Left cardiac atrium (tissue), 4 donors: Measurements from ENCODE around the gene CTF1. TPM values are rescaled to one million over a fixed set of nuclear protein-coding genes. Genes with fewer than 3 reads are reported as not detected.

Experiments used
- ATAC-seq, 2 donors: fragments of 200-7000 bp; cut with Tn5 transposase; one replicate each; pipeline ENCODE4 v1.9.1; 2020; ENCODE audit warnings: mild to moderate bottlenecking in 2 of 2, moderate library complexity in 2 of 2
- DNase-seq: peaks from one replicate; pipeline ENCODE4 v3.0.0-alpha.2; 2020
- intact Hi-C, 2 donors: fragments of 100-400 bp; cut with DNase I; formaldehyde crosslinking; loops; one replicate each; pipeline versions ENCODE4 v1.14.1 to v1.15.1; 2022 to 2023
- total RNA-seq, 2 donors: library from RNA; stranded (reverse); fragmentation: NEBNext Ultra II Directional; extraction: Animal tissue kit (Norgen Biotek cat#: 25700); gene quantifications; one replicate each; pipeline ENCODE4 v1.2.1, GENCODE V29; 2021
- donor health status: DM: no; HTN: yes; CAD: no.
- donor health status: DM: no; HTN: yes; CAD: no; lungs with severe emphysema.
- donor health status: DM: yes; HTN: yes; CAD: no.
- donor health status: Dilated cardiomyopathy.

The CTF1 gene
- total RNA-seq, 2 donors from 2014 or later, result 6.8 to 7.3 TPM

DNA sequence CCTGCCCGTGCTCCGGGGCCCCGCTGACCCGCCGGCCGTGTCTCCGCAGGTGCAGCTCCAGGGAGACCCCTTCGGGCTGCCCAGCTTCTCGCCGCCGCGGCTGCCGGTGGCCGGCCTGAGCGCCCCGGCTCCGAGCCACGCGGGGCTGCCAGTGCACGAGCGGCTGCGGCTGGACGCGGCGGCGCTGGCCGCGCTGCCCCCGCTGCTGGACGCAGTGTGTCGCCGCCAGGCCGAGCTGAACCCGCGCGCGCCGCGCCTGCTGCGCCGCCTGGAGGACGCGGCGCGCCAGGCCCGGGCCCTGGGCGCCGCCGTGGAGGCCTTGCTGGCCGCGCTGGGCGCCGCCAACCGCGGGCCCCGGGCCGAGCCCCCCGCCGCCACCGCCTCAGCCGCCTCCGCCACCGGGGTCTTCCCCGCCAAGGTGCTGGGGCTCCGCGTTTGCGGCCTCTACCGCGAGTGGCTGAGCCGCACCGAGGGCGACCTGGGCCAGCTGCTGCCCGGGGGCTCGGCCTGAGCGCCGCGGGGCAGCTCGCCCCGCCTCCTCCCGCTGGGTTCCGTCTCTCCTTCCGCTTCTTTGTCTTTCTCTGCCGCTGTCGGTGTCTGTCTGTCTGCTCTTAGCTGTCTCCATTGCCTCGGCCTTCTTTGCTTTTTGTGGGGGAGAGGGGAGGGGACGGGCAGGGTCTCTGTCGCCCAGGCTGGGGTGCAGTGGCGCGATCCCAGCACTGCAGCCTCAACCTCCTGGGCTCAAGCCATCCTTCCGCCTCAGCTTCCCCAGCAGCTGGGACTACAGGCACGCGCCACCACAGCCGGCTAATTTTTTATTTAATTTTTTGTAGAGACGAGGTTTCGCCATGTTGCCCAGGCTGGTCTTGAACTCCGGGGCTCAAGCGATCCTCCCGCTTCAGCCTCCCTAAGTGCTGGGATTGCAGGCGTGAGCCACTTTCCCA is 5.9 kb downstream of the CTF1 start:
- intact Hi-C loops, result loop anchor here in 1 of 2 donors (2.0 kb wide), 1 partner anchor 58 kb away; no protein-coding TSS in a partner anchor

DNA sequence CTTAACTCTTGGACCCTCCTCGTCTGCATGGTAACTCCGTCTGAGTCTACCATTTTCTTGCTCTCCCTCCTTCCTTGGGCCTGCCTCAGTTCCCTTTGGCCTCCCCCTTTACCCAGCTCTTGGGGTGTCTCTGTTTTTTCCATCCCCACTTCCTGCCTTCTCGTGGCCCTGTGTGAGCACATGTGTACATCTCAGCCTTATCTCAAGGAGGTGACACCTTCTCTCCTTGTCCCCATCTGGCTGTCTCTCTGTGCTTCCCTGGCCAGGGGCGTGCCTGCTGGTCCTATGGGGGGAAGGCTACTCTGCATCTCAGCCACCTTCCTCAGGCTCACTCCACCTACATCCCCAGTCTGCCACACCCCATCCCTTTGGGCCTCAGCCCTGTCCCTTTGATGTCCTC is 6.6 kb downstream of the CTF1 start:
- intact Hi-C loops, result loop anchor here in 1 of 2 donors (2.0 kb wide), 1 partner anchor 58 kb away; no protein-coding TSS in a partner anchor
- DNase-seq (no peak), ATAC-seq (no peak)

More for the DNA sequence above, 5.9 kb downstream of the CTF1 start:
- ATAC-seq (peak; percentile 88 to 95), DNase-seq (peak; percentile 79)

DNA sequence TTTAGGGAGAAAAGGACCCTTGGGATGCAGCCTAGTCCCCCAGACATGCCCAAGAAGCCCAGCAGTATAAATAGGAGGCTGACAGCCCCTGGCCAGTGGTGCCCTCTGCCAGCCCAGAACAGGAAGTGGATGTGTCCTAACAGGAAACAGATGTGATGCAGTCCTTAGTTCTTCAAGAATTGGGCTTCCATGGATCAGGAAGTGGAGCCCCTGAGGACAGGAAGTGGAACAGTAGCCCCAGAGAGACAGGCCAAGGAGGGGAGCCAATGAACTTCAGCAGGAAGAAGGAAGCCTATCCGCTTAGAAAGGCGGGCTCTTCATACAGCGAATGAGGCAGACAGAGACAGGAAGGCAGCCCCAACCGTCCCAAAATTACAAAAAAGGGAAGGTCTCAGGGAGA is 7.2 kb downstream of the CTF1 start:
- peak; percentile 44 to 50 for ATAC-seq
- intact Hi-C loops, result loop anchor here in 1 of 2 donors (2.0 kb wide), 1 partner anchor 59 kb away; no protein-coding TSS in a partner anchor
- DNase-seq, result no peak

DNA sequence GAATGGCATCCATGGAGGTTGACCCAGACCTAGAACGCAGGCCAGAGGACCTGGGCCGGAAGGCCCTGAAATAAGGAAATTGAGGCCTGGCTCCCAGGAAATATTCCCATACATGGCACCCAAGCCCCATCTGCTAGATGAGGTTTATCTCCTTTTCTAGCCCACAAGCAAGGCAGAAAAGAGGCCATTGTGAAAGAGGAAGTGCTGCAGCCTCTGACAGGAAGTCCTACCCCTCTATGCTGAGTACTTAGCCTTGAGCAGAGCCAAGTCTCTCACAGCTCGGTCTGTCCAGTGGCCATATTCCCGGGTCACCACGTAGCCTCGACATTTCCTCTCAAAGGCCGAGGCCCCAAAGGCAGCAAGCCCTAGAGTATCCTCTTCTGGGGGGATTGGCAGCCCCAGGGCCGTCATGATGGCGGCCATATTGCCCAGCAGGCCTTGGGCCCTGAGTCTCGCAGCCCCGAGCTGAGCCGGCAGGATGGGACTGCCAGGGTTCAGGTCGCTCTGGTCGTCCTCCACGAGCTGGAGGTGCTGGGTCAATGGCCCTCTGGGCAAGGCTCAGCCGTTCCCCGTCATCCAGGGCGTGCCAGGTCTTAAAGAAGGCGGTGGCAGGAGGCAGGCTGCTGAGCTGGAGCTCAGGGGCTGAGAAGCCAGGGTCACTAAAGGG is 7.8 kb downstream of the CTF1 start:
- intact Hi-C loops, result no loop called here
- no peak for ATAC-seq
- DNase-seq, result no peak

DNA sequence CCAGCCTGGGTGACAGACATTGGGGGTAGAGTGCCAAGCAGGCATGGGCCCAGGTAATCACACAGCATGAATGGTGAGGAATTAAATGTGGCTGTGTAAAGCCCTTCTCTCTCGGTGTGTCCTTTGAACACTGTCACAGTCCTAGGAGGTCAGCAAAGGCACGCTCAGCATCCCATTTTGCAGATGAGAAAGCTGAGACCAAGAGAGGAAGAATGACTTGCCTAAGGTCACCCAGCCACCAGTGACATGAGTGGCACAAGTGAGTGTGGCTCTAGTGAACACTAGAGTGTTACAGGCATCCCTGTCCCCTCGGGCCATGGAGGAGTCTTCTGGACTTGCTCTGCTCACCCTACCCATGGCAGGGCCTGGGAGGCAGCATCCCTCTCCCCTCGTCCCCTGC is 10.7 kb downstream of the CTF1 start:
- DNase-seq (no peak), ATAC-seq (no peak)
- intact Hi-C loops, result no loop called here

DNA sequence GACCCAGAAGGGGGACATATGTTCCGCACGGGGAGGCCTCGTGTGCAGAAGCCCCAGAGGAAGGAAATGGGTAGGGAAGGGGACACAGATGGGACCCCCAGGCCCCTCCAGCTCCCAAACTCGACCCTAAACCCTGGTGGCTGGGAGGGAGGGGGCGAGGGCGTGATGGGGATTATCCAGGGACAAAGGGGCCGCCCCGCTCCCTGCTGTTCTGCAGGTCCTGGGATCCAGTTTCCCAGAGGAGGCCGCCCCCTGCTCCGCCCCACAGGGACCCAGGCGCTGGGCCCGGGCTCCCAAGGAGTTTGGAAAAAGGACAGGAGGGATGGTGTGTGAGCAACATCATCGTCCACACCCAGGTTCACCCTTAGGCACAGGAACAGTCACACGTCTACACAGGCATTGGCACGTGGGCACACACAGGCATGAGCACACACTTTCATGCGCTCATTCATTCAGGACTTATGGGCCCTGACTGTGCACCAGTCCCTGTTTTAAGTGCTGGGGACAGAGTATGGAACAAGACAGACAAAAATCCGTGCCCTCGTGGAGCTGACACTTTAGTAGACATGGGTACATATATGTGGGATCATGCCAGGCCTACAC is 14.1 kb downstream of the CTF1 start:
- intact Hi-C loops, result no loop called here
- no peak for DNase-seq
- no peak for ATAC-seq

DNA sequence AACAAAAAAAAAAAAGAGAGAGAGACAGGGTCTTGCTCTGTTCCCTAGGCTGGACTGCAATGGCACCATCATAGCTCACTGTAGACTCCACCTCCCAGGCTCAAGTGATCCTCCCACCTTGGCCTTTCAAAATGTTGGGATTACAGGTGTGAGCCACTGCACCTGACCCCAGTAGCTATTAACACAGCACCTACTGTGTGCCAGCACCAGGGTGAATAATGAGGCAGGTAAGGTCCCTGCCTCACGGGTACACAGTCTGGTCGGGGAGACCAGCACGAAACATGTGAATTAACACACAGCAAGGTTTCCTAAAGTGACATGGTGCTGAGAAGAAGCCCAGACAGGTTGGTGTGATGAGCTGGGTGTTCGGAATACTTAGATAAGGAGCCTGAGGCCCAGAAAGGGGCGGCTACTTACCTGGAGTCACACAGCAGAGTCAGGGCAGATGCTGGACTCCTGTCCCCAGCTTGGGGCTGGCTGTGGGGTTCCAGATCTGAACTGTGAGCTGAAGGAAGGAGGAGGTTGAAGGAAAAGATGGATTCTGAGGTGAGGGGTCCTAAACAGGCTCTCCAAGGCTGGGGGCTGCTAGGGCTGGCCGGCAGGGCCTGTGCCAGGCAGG is 16.5 kb downstream of the CTF1 start:
- ATAC-seq, result no peak
- intact Hi-C loops, result no loop called here
- DNase-seq, result no peak

DNA sequence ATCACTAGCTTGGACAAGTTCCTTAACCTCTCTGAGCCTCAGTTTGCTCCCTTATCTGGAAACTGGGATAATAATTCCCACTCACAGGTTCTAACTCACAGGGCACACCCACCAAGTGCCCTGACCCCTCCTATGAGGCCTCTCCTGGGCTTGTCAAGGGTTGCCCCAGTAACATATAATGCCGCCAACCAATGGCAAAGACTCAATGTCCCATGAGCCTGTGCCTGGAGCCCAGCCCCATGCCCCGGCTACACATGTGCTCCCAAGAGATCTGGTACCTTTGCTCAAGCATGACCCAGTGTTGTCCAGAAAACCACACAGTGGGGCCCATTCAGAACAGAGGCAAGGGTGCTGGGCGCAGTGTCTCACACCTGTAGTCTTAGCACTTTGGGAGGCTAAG is 18.4 kb downstream of the CTF1 start:
- DNase-seq (no peak), ATAC-seq (no peak)
- intact Hi-C loops, result loop anchor here in 1 of 2 donors (5.0 kb wide), 1 partner anchor 73 kb away; no protein-coding TSS in a partner anchor

DNA sequence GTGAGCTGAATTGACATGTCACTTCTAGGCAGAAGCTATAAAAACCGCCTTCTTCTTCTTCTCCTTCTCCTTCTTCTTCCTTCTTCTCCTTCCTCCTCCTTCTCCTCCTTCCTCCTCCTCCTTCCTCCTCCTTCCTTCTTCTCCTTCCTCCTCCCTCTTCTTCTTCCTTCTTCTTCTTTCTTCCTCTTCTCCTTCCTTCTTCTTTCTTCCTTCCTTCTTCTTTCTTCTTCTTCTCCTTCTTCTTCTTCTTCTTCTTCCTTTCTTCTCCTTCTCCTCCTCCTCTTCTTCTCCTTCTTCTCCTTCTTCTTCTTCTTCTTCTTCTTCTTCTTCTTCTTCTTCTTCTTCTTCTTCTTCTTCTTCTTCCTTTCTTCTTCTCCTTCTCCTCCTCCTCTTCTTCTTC is 22.2 kb downstream of the CTF1 start:
- DNase-seq (no peak), ATAC-seq (no peak)
- intact Hi-C loops, result loop anchor here in 1 of 2 donors (5.0 kb wide), 1 partner anchor 76 kb away; no protein-coding TSS in a partner anchor

DNA sequence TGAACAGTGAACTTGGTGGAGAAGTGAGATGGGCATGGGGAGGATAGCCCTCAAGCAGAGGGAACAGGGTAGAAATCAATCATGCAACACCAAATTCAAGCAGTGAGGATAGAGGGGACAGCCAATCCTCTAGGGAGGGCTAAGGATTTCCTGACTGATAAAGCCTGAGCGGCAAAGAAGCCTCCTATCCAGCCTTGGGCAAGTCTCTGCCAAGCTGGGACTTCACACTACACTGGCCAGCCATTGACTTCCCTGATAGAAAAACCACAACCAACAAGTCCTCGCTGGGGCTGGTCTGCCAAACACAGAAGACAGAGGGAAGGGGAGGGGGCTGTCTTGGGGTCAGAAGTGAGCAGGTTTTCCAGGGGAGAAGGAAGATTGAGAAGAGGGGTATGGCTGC is 24.5 kb downstream of the CTF1 start:
- intact Hi-C loops, result loop anchor here in 1 of 2 donors (1.0 kb wide), 1 partner anchor 77 kb away; no protein-coding TSS in a partner anchor
- DNase-seq (no peak), ATAC-seq (no peak)

DNA sequence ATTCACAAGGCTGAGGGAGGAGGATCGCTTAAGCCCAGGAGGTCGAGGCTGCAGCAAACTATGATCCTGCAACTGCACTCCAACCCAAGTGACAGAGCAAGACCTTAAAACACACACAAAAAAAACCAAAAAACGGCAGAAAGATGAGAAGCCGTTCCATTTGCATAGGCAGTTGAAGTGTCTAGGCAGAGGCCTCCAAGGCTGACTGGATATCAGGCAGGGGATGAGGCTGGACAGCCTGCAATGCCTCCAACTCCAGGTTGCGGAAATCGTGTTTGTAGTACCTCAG is 25.0 kb downstream of the CTF1 start:
- ATAC-seq (no peak), DNase-seq (no peak)
- intact Hi-C loops, result loop anchor here in 1 of 2 donors (1.0 kb wide), 1 partner anchor 77 kb away; no protein-coding TSS in a partner anchor

DNA sequence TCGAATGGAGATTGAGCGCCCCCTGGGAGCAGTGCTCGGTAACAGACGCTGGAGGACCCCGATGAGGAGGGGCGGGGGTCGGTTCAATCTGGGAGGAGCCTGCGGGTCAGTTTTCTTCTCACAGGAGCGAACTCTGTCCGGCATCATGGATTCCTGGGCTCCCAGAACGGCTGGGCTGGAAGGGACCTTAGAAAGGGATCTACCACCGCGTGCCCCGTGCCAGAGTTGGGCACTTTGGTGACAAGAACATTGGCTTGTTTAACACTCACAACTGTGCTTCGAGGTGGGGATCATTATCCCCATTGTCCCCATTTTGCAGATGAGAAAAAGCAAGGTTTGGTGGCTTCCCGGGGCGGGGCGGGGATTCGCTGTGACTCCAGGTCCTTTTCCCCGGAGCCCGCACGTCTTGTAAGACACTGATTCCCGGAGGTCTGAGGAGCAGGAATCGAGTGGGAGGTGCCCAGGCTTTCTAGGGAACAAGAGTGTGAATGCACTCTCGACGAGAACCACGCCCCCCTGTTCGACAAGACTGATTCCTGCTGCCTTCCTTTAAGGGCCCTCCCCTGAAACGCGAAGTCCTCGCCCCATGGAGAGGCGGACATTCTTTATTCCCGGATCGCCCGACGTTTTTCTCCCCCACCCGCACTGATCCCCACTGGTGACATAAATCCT is 25.5 kb downstream of the CTF1 start:
- DNase-seq (peak; percentile 89), ATAC-seq (peak; percentile 25 to 29)
- intact Hi-C loops, result loop anchor here in 1 of 2 donors (1.0 kb wide), 1 partner anchor 78 kb away; no protein-coding TSS in a partner anchor

DNA sequence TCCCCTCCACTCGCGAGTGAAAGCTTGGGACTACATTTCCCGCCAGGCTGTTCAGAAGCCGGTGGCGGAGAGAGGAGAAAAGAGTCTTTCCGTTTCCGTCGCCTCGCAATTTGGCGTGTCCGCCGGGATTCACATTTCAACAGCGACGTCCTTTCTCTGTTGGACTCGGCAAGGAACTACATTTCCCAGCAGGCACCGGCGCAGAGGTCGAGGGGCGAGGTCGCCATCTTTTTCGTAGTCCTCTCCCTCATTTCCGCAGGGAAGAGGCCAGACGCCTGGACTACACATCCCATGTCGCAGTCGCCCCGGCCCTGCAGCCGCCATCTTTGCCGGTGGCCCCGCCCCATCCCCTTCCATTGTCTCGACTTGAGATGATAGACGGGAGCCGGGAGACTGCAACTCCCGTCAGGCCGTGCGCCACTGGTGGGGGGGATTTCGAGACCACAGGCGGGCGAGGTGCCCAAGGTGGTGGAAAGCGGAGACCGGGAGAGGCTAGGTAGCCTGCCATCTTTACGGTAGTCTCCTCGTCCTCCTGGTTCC is 26.1 kb downstream of the CTF1 start:
- intact Hi-C loops, result no loop called here
- ATAC-seq (peak; percentile 83 to 90), DNase-seq (peak; percentile 100)

DNA sequence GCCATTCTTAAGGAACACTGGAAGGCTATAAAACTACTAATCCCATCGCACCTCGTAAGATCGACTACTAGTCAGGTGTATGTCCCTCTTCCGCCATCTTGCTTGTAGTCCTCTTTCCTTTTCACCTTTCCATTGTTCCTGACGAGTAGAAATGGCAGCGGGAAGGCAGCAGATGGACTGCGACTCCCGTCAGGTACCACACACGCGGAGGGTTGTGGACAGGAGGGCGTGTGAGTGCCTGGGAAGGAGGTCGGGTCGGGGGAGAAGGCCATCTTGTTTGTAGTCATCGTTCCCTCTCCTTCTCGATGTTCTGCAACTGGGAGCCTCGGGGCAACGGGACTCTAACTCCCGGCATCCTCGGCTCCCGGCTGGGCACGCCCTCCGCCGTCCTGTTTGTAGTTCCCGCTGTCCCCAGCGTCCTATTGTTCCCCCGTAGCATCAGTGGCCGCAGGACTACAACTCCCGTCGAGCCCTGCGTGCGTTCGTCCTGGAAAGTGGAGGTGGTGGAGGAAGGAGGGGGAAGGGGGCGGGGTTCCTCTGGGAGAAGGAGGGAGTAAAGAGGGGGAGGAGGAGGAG is 26.6 kb downstream of the CTF1 start:
- DNase-seq, result peak; percentile 100
- intact Hi-C loops, result no loop called here
- ATAC-seq, result peak; percentile 81 to 88

DNA sequence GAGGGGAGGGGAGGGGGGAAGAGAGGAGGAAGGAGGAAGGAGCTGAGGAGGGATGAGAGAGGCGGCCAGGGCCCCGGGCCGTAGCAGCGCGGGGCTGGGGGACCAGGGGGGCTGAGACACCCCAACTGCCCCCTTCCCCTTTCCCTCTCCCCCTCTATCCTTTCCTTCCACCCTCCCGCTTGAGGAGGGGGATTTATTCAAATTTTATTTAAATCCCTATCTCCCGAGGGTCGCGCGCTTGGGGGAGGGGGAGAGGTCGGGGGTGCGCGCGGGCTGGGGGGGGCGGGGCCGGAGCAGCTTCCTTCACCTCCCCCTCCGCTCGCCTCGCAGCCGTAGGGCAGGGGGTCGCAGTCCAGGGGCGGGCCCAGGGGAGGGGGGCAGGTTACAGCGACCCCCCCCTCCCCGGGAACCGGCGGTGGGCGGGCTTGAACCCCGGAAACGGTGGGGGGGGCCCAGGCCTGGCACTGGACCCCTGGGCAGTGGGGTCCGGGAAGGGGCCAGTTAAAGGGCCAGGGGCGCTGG is 27.2 kb downstream of the CTF1 start, which contains the start of gene FBXL19:
FBXL19 (plus strand) TSS at position 19 of the 522 bp plus-strand sequence. CDS start 2,183 bp downstream, outside the sequence.
- DNase-seq (no peak), ATAC-seq (no peak)
- intact Hi-C loops, result no loop called here

DNA sequence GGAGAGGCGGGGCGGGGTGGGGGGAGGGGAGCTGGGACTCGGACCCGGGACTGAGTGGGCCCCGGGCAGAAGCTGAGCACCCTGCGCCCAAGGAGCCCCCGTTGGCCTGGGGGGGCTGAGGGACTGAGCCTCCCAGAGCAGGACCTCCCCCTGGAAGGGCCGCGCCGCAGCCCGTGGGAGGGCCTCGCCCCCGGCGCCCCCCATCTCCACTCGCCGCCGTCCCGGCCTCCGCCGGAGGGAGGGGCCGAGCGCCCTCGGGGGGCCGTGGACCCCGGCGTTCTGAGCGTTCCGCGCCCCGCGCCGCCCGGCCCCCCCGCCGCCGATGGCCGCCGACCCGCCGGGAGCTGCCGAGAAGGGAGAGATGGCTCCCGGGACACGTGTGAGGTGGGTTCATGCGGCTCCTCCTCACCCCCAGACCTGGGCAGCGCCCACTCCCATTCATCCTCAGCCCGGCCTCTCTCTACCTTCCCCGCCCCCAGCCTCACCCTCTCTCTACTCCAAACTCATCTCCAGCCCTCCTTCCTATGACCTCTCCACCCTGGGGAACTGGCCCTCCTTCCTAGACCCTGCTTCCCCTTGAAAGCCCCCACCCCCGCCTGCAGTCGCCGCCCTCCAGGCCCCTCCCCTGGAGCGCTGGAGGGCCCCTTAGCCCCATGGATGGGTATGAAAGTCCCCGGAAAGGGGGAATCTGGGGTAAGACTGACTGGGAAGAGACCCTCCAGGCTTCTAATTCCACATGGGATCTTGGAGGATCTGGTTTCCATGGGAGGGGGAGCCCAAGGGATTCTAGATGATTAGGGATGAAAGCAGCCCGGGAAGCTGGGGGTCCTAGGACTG is 27.9 kb downstream of the CTF1 start:
- DNase-seq (no peak), ATAC-seq (no peak)
- intact Hi-C loops, result no loop called here
